Skeletal muscle satellite cell (primary cell): ENCODE results near the gene TLCD2.
A peak's percentile ranks its signal among the peaks of the same experiment; 100 is the strongest.
"Not testable (repeated sequence)": the region's sequence is repeated elsewhere in the genome, so short reads cannot be mapped to it uniquely, and the experiment has no call there.

Experiments
- H3K27me3 ChIP-seq: 2 replicates; pipeline ENCODE4 v1.7.0; 2013; ENCODE audit warnings: low read length; ENCODE audit not compliant: control insufficient read depth, insufficient read depth
- H3K36me3 ChIP-seq: 2 replicates; pipeline ENCODE4 v1.7.0; 2013; ENCODE audit warnings: mild to moderate bottlenecking, control low read depth, low read length; ENCODE audit not compliant: insufficient read depth
- H3K4me1 ChIP-seq: 2 replicates; pipeline ENCODE4 v1.7.0; 2013; ENCODE audit warnings: low read length; ENCODE audit not compliant: control insufficient read depth, insufficient read depth
- H3K4me2 ChIP-seq: 2 replicates; pipeline ENCODE4 v1.7.0; 2013; ENCODE audit warnings: mild to moderate bottlenecking, low read length
- H3K4me3 ChIP-seq: 2 replicates; pipeline ENCODE4 v1.7.0; 2013; ENCODE audit warnings: low read length
- H3K9ac ChIP-seq: 2 replicates; pipeline ENCODE4 v1.7.0; 2013; ENCODE audit warnings: mild to moderate bottlenecking, low read depth, low read length, moderate library complexity
- H3K9me3 ChIP-seq: replicated peaks from 2 replicates; pipeline ENCODE4 v1.7.0; 2013; ENCODE audit warnings: mild to moderate bottlenecking, control low read depth, low read length

The TLCD2 gene

GRCh38 chr17:1745513-1746020 is 35.4 kb upstream of the TLCD2 start:
- Histone ChIP-seq H3K36me3 (no peaks in the 10 kb centered on the region), H3K9me3 (peaks cover 2% of the 10 kb centered on the region), H3K9ac (no peak overlapping the region), H3K4me1 (peaks cover 6% of the 10 kb centered on the region), H3K4me3 (no peak overlapping the region), H3K27me3 (no peaks in the 10 kb centered on the region), H3K4me2 (no peak overlapping the region)

- peaks cover 6% of the 10 kb centered on the region for H3K4me1 ChIP-seq
- no peaks in the 10 kb centered on the region for H3K27me3 ChIP-seq
- H3K9me3 ChIP-seq = peaks cover 2% of the 10 kb centered on the region
- no peaks in the 10 kb centered on the region for H3K36me3 ChIP-seq
- H3K4me3 ChIP-seq = no peak overlapping the region
- H3K9ac ChIP-seq = no peak overlapping the region
- peak overlapping the region; percentile 51 for H3K4me2 ChIP-seq
Observed at GRCh38 chr17:1744551-1745512, 34.7 kb upstream of the TLCD2 start.

GRCh38 chr17:1743088-1743439 is 32.9 kb upstream of the TLCD2 start:
- no peaks in the 10 kb centered on the region for H3K9me3 ChIP-seq
- no peak overlapping the region for H3K4me3 ChIP-seq
- no peak overlapping the region for H3K9ac ChIP-seq

GRCh38 chr17:1742371-1743087 is 32.4 kb upstream of the TLCD2 start, which contains the start of gene SERPINF2:
Gene SERPINF2 (plus strand): TSS chr17:1742871. CDS start chr17:1744996, 2,125 bp downstream.
- H3K36me3 ChIP-seq = peaks cover 7% of the 10 kb centered on the region
- H3K4me1 ChIP-seq = peaks cover 6% of the 10 kb centered on the region
- H3K4me3 ChIP-seq = no peak within 1 kb of the TSS
- H3K9me3 ChIP-seq = no peaks in the 10 kb centered on the region
- no peaks in the 10 kb centered on the region for H3K27me3 ChIP-seq
- no peak within 1 kb of the TSS for H3K4me2 ChIP-seq
- H3K9ac ChIP-seq = no peak within 1 kb of the TSS

More at GRCh38 chr17:1743088-1743439, 32.9 kb upstream of the TLCD2 start:
- Histone ChIP-seq H3K36me3 (peaks cover 1% of the 10 kb centered on the region), H3K4me2 (no peak overlapping the region), H3K4me1 (peaks cover 6% of the 10 kb centered on the region), H3K27me3 (no peaks in the 10 kb centered on the region)

- not testable (repeated sequence) for H3K9me3 ChIP-seq
Observed at GRCh38 chr17:1741899-1742298, 31.7 kb upstream of the TLCD2 start.

GRCh38 chr17:1737531-1738291 is 27.5 kb upstream of the TLCD2 start:
- no peak overlapping the region for H3K4me3 ChIP-seq
- no peaks in the 10 kb centered on the region for H3K27me3 ChIP-seq
- H3K9ac ChIP-seq = no peak overlapping the region
- H3K4me2 ChIP-seq = no peak overlapping the region
- H3K4me1 ChIP-seq = peaks cover 12% of the 10 kb centered on the region
- H3K36me3 ChIP-seq = peaks cover 24% of the 10 kb centered on the region
- H3K9me3 ChIP-seq = no peaks in the 10 kb centered on the region

More at GRCh38 chr17:1741899-1742298, 31.7 kb upstream of the TLCD2 start:
- not testable (repeated sequence) for H3K4me3 ChIP-seq, H3K9ac ChIP-seq, H3K27me3 ChIP-seq, H3K4me1 ChIP-seq, H3K4me2 ChIP-seq
- peaks cover 13% of the 10 kb centered on the region for H3K36me3 ChIP-seq

- Histone ChIP-seq H3K9ac (no peak overlapping the region), H3K9me3 (no peaks in the 10 kb centered on the region), H3K4me3 (no peak overlapping the region), H3K36me3 (peaks cover 29% of the 10 kb centered on the region), H3K4me2 (peak overlapping the region; percentile 66), H3K27me3 (no peaks in the 10 kb centered on the region), H3K4me1 (peaks cover 13% of the 10 kb centered on the region)
Observed at GRCh38 chr17:1736348-1737281, 26.4 kb upstream of the TLCD2 start.

GRCh38 chr17:1735834-1736347 is 25.7 kb upstream of the TLCD2 start:
- no peak overlapping the region for H3K9ac ChIP-seq
- H3K36me3 ChIP-seq = peaks cover 29% of the 10 kb centered on the region
- H3K9me3 ChIP-seq = no peaks in the 10 kb centered on the region

GRCh38 chr17:1735418-1735817 is 25.2 kb upstream of the TLCD2 start:
- Histone ChIP-seq H3K4me3 (no peak overlapping the region), H3K9me3 (no peaks in the 10 kb centered on the region), H3K9ac (no peak overlapping the region), H3K36me3 (peaks cover 29% of the 10 kb centered on the region), H3K27me3 (no peaks in the 10 kb centered on the region), H3K4me1 (peaks cover 25% of the 10 kb centered on the region), H3K4me2 (no peak overlapping the region)

More at GRCh38 chr17:1735834-1736347, 25.7 kb upstream of the TLCD2 start:
- H3K4me1 ChIP-seq = peaks cover 20% of the 10 kb centered on the region
- H3K4me2 ChIP-seq = no peak overlapping the region
- no peak overlapping the region for H3K4me3 ChIP-seq
- no peaks in the 10 kb centered on the region for H3K27me3 ChIP-seq

GRCh38 chr17:1733759-1734158 is 23.6 kb upstream of the TLCD2 start:
- H3K4me2 ChIP-seq = no peak overlapping the region
- no peaks in the 10 kb centered on the region for H3K27me3 ChIP-seq
- H3K4me3 ChIP-seq = no peak overlapping the region
- H3K9me3 ChIP-seq = no peaks in the 10 kb centered on the region
- peaks cover 29% of the 10 kb centered on the region for H3K36me3 ChIP-seq
- no peak overlapping the region for H3K9ac ChIP-seq
- peaks cover 31% of the 10 kb centered on the region for H3K4me1 ChIP-seq
